Measurements from ENCODE around the gene BBC3.
"Not testable (repeated sequence)": the region's sequence is repeated elsewhere in the genome, so short reads cannot be mapped to it uniquely, and the experiment has no call there.

BBC3 gene

DNA sequence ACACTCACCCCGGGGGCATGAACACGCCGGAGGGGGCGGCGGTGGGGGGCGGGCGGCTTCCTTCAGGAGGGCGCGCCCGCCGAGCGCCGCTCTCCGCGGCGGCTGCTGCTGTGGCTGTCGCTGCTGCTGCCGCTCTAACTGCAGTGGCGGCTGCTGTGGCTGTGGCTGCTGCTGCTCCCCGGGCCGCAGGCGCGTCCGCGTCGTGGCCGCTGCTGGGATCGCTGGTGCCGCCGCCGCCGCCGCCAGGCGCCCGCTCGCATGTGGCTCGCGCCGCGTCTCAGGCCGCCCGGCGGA, at the start of gene BBC3:
BBC3 (minus strand) TSS at position 279 of the 294 bp plus-strand sequence. CDS start 2,768 bp downstream, outside the sequence.
- peak within 1 kb of the TSS; percentile 99 for H3K27ac ChIP-seq
- TF ChIP-seq, protein P1, sequence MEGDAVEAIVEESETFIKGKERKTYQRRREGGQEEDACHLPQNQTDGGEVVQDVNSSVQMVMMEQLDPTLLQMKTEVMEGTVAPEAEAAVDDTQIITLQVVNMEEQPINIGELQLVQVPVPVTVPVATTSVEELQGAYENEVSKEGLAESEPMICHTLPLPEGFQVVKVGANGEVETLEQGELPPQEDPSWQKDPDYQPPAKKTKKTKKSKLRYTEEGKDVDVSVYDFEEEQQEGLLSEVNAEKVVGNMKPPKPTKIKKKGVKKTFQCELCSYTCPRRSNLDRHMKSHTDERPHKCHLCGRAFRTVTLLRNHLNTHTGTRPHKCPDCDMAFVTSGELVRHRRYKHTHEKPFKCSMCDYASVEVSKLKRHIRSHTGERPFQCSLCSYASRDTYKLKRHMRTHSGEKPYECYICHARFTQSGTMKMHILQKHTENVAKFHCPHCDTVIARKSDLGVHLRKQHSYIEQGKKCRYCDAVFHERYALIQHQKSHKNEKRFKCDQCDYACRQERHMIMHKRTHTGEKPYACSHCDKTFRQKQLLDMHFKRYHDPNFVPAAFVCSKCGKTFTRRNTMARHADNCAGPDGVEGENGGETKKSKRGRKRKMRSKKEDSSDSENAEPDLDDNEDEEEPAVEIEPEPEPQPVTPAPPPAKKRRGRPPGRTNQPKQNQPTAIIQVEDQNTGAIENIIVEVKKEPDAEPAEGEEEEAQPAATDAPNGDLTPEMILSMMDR (IDR thresholded peaks at IDR 0.05): no peak
- TF ChIP-seq ZFX (IDR thresholded peaks at IDR 0.05; ENCODE audit: borderline replicate concordance): no peak

DNA sequence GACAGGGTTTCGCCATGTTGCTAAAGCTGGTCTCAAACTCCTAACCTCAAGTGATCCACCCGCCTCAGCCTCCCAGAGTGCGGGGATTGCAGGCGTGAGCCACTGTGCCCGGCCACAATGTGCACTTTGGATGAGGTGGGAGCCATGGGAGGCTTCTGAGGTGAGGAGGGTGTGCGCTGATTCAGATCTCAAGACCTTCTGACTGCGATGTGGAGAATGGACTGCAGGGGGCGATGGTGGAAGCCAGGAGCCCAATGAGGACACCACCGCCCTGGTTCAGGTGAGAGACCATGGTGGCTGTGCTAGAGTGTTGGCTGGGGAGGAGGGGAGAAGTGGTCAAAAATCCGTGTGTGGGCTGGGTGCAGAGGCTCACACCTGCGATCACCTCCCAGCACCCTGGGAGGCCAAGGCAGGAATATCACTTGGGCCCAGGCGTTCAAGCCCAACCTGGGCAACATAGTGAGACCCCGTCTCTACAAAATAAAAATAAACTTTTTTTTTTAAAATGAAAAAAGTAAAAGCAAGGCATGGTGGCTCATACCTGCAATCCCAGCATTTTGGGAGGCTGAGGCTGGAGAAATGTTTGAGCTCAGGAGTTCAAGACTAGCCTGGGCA, 49.3 kb upstream of the BBC3 start:
- no peak overlapping the region for H3K27ac ChIP-seq
- no peak for TF ChIP-seq ZFX (IDR thresholded peaks at IDR 0.05; ENCODE audit: borderline replicate concordance)
- TF ChIP-seq, protein P1 (IDR thresholded peaks at IDR 0.05): peak; percentile 76

DNA sequence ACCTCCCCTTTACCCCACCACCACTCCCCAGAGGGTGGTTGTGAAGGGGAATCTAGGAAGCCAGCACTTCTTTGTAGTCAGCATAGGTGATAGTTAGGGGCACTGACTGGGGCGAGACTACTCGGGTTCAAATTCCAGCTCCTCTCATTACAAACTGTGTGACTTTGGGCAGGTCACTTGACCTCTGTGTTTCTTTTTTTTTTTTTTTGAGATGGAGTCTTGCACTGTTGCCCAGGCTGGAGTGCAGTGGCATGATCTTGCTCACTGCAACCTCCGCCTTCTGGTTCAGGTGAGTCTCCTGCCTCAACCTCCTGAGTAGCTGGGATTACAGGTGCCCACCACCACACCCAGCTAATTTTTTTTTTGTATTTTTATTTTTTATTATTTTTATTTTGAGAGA, 45.5 kb upstream of the BBC3 start:
- H3K27ac ChIP-seq: not testable (repeated sequence)

DNA sequence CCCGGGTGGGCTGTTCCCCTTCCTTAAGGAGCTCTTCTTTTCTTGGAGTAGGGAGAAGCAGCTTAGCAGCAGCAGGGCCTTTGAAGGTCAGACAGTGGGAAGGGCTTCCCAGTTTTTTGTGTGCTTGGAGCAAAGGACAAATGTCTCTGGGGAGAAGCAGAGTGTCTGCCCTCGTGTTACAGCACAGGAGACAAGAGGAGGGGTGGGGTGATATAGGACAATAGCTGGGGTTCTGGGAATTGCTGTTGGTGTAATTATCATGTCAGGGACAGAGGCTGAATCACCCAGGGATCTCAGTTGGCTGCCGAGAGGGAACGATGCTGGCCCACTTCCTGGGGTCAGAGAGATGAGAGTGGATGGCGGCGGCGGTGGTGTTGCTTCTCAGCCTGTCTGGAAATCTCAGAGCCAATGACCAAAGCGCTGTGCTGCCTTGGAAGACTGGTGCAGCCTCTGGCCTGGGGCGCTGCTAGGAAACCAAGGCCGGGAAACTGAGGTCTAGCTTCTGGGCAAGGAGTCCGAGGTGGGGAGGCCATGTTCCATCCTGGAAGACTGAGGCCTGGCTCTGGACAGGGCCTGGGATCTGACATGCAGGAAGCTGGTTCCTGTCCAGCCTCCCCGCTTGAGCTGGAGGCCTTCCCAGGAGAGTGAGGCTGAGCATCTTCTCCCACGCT, 44.9 kb upstream of the BBC3 start:
- no peak overlapping the region for H3K27ac ChIP-seq
- TF ChIP-seq ZFX (IDR thresholded peaks at IDR 0.05; ENCODE audit: borderline replicate concordance): no peak
- TF ChIP-seq, protein P1 (IDR thresholded peaks at IDR 0.05): no peak

- no peak overlapping the region for H3K27ac ChIP-seq
- TF ChIP-seq, protein P1 (IDR thresholded peaks at IDR 0.05): no peak
- no peak for TF ChIP-seq ZFX (IDR thresholded peaks at IDR 0.05; ENCODE audit: borderline replicate concordance)
Observed at GRCh38 chr19:47274891-47275761, 44.1 kb upstream of the BBC3 start.

DNA sequence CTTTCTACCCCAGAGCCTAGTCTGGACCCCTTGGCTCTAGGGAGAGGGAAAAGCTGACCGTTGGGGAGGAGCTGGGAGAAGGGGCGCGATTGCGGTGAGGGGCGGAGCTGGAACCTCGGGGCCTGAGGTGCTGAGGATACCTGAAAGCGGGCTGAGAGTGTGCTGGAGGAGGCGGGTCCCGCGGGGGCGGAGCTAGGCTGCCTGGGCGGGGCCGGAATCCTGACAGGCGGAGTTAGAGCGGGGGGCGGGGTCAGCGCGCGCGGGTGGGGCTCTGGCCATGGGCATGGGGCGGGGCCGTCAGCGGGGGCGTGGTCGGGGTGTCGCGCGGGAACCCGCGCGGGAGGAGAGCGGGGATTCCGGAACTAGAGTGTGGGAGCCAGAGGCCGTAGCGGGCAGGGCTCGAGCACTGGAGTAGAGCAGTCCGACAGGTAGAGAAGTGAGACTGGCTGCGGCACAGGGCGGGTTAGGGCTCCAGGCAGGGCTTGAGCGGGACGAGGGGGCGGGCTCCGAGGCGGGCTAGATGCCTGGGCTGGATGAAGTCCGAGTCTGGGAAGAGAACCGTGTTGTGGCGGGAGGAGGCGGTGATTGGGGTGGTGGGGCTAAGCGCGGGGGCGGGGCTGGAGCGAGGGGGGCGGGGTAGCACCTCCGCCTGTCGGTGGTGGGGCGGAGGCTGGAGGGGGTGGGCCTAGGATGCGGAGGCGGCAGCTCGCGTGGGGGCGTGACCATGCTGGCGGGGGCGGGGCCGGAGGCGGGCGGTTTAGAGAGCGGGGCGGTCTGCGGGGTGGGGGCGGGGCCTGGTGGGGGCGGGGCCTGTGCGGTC, 43.3 kb upstream of the BBC3 start, which contains the start of gene INAFM1:
INAFM1 (plus strand) TSS at position 815 of the 820 bp plus-strand sequence. CDS start 35 bp downstream, outside the sequence.
- H3K27ac ChIP-seq: peak within 1 kb of the TSS; percentile 95
- TF ChIP-seq, protein P1 (IDR thresholded peaks at IDR 0.05): no peak
- no peak for TF ChIP-seq ZFX (IDR thresholded peaks at IDR 0.05; ENCODE audit: borderline replicate concordance)

Measured in 22Rv1 (cell line).